Effector memory CD8-positive, alpha-beta T cell (primary cell): ENCODE data around the gene DLL1.

Experiments used
- ATAC-seq: fragments of 150-1000 bp; cut with Tn5 transposase; replicated peaks from 2 replicates; pipeline ENCODE4 v1.10.0; 2021; ENCODE audit warnings: mild to moderate bottlenecking, moderate library complexity
- DNase-seq, 3 experiments: peaks; one replicate each; pipeline ENCODE4 v3.0.0; 2021
- H3K27ac Mint-ChIP-seq, 2 donors: one replicate each; pipeline ENCODE4 v1.8.0; 2022; ENCODE audit warnings: mild to moderate bottlenecking in 2 of 2, mixed read lengths in 2 of 2, moderate library complexity in 2 of 2
- H3K27me3 Mint-ChIP-seq, 2 donors: one replicate each; pipeline ENCODE4 v1.8.0; 2022; ENCODE audit warnings: mixed read lengths in 2 of 2
- H3K36me3 Mint-ChIP-seq: one replicate; pipeline ENCODE4 v1.8.0; 2022; ENCODE audit warnings: mild to moderate bottlenecking, moderate library complexity, mixed read lengths; ENCODE audit not compliant: insufficient read depth
- H3K4me1 Mint-ChIP-seq, 2 donors: one replicate each; pipeline ENCODE4 v1.8.0; 2022; ENCODE audit warnings: low read depth in 2 of 2, mixed read lengths in 2 of 2
- H3K4me3 Mint-ChIP-seq, 2 donors: one replicate each; pipeline ENCODE4 v1.8.0; 2022; ENCODE audit warnings: mild to moderate bottlenecking in 2 of 2, mixed read lengths in 2 of 2, moderate library complexity in 2 of 2
- H3K9me3 Mint-ChIP-seq, 2 donors: one replicate each; pipeline ENCODE4 v1.8.0; 2022; ENCODE audit warnings: mixed read lengths in 2 of 2

Gene DLL1

DNA sequence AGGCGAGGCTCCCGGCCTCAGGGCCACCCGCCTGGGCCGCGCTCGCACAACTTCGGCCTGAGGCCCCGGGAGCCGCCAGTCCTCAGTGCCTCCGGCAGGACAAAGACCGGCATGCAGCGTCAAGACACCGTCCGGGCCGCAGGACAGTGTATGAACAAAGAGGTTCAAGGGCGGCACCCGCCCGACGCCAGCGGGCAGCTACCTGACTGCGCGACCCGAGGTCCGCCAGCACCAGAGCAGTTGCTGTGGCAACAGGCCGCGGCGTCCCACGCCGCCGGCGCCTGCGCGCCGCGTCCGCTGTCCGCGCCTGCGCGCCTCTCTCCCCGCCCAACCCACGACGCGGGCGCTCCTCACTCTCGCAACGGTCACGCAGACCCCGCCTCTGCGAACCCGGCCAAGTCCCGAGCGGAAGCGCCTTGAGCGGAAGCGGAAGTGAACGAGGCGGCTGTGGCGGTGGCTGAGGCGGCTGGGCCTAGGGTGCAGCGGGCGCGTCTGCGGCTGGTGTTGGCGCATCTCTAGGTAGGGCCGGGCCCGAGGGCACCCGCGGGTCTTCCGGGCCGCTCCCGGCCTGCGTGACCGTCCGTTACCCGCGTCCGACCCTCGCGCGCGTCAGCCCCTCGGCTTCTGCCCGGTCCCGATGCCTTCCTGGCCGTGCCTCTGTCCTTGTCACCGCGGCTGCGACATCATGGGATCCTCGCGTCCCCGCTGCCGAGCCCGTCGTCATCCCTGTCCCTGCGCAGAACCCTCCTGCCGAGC, 15.6 kb upstream of the DLL1 start, which contains the start of gene FAM120B:
Gene FAM120B, plus strand, starts transcription at position 435 of the 756 bp plus-strand sequence. CDS start 10,633 bp downstream, outside the sequence.
- Mint-ChIP-seq H3K27me3 (peaks cover 23 to 26% of the 10 kb centered on the region in 2 donors), H3K36me3 (peaks cover 16% of the 10 kb centered on the region), H3K27ac (peak within 1 kb of the TSS; percentile 95 to 99), H3K9me3 (no peaks in the 10 kb centered on the region), H3K4me1 (peaks cover 34 to 37% of the 10 kb centered on the region in 2 donors), H3K4me3 (peak within 1 kb of the TSS; percentile 87 to 96)
- peak; percentile 96 for ATAC-seq
- DNase-seq, result peak; percentile 93 to 96 (median 95)

DNA sequence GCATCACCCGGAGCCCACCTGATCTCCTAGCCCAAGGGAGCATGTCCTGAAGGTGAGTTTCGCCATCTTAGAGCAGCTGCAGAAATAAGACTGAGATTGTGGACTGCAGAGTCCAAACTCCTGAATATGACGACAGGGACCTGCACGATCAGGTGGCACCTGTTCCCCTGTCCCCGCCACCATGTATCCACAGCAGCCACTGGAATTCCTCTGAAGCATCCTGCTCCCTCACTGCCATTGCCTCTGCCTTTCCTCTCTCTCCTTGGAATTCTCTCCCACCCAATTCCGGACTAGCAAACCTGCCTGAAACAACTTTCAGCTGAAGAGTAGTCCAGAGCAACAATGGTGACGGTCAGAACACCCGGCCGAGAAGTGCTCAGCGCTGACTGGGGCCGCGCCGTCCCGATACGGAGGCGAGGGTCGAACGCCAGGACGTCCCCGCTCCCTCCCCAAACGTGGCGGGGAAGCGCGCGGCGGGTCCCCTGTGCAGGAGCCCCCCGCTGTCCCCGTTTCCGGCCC, 15.0 kb upstream of the DLL1 start:
- Mint-ChIP-seq H3K4me3 (peak overlapping the region; percentile 87 to 96), H3K4me1 (peaks cover 28 to 31% of the 10 kb centered on the region in 2 donors), H3K9me3 (no peaks in the 10 kb centered on the region), H3K27me3 (peaks cover 28 to 33% of the 10 kb centered on the region in 2 donors), H3K27ac (peak overlapping the region in 1 of 2 donors; percentile 99), H3K36me3 (peaks cover 16% of the 10 kb centered on the region)
- ATAC-seq (no peak), DNase-seq (no peak)

DNA sequence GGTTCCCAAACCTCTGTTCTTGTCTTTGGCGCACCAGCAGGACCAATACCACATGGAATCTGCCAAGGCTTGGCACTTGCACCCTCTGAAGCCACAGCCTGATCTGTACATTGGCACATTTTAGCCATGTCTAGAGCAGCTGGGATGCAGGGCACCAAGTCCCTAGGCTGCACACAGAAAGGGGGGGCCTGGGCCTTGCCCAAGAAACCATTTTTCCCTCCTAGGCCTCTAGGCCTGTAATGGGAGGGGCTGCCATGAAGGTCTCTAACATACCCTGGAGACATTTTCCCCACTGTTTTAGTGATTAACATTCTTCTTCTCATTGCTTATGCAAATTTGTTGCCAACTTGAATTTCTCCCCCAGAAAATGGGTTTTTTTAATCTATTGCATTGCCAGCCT, 10.3 kb upstream of the DLL1 start:
- ATAC-seq (no peak), DNase-seq (no peak)
- Mint-ChIP-seq H3K36me3 (no peaks in the 10 kb centered on the region), H3K9me3 (no peaks in the 10 kb centered on the region), H3K27ac (no peak overlapping the region), H3K4me3 (no peak overlapping the region), H3K4me1 (no peaks in the 10 kb centered on the region), H3K27me3 (peaks cover 62 to 71% of the 10 kb centered on the region in 2 donors)

DNA sequence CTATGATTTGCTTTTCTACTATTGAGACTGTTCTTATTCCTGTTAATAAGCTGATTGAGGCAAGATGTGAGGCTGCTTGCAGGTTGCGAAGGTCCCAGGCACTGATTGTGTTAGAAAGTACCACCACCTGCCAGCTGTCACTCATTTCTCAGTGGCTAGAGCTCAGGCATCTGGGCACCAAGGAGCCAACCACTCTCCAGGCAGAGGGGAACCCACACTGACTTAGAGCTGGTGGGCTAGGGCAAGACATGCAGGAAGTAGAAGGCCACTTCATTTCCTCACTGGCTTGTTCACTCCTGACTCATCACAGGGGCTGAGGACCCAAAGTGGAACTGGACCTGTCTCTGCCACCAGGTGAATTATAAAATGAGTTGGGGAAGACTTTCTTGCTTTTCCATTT, 7.8 kb upstream of the DLL1 start:
- Mint-ChIP-seq H3K27ac (no peak overlapping the region), H3K4me3 (no peak overlapping the region), H3K4me1 (peaks cover 8 to 10% of the 10 kb centered on the region in 2 donors), H3K27me3 (peaks cover 67 to 82% of the 10 kb centered on the region in 2 donors), H3K9me3 (no peaks in the 10 kb centered on the region), H3K36me3 (no peaks in the 10 kb centered on the region)
- no peak for DNase-seq
- no peak for ATAC-seq

DNA sequence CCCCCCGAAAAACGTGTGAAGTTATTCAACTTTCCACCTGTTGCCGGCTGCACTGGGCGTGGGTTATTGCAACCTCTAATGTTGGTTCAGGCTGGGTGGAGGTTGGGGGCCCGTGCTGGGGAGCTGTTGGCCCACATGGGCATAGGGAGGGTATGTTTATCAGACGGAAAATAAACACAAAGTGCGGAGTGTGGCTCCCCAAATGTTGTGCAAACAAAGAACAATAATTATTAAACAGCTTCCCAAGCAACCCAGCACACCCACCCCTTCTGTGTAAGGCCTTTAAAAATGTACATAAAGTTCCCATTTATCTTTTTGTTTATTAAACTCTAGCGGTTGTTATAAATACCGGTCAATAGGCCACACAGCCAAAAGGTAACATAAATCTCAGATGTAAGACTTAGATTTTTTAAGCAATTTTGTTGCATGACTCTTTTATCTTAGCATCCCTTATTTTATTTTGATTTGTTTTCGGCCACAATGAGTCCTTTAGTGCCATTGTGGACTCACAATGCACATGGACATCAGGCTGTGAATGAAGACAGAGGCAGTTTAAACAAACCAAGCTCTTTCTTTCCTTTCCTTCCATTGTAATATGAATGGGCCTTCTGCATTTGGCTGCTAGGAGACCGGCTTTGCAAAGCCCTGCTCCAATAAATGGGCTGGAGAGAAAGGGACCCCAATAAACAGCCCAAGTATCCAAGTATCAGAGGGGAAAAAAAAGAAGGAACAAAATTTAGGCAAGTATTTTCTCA, 6.9 kb upstream of the DLL1 start:
- Mint-ChIP-seq H3K36me3 (no peaks in the 10 kb centered on the region), H3K27me3 (peaks cover 70 to 90% of the 10 kb centered on the region in 2 donors), H3K27ac (no peak overlapping the region), H3K4me3 (peak overlapping the region in 1 of 2 donors; percentile 21), H3K4me1 (peaks cover 11 to 19% of the 10 kb centered on the region in 2 donors), H3K9me3 (no peaks in the 10 kb centered on the region)
- DNase-seq, result no peak
- ATAC-seq, result no peak

DNA sequence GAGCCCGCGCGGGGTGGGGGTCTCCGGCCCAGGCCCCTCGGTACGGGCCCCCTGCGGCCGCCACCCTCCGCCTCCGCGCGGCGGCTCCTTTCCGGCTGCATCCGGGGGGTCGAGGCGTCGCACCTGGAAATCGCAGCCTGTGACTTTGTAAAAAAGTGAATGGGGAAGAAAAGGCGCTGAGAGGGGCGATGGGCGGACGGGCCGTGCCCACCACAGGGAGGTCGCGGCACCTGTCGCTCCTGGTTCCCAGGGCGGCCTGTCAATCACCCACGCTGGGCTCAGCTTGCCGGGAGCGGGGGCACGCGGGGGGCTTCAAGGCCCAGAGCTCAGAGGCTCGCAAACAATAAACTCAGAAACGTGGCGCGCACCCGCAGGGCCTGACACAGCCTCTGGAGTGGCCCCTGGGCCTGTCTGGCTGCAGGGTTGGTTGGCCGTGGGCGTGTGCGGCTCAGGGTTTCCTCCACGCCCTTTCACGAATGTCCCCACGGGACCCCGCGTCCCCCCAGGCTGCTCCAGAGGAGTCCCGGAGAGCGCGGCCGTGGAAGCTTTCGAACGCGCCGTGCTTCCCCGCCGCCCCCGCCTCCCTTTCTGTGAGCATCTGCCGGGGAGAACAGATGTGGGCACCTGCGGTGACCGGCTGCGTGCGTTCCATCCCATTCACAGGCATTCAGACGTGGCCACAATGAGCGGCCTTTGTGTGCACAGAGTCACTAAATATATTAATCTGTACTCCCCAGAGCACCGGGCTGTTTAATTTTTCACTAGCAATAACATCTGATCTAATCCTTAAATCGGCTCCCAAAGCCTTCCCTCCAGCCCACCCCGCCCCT, 6.1 kb upstream of the DLL1 start:
- Mint-ChIP-seq H3K27me3 (peaks cover 74 to 90% of the 10 kb centered on the region in 2 donors), H3K4me3 (peak overlapping the region in 1 of 2 donors; percentile 21), H3K9me3 (no peaks in the 10 kb centered on the region), H3K36me3 (no peaks in the 10 kb centered on the region), H3K4me1 (peaks cover 19 to 26% of the 10 kb centered on the region in 2 donors), H3K27ac (no peak overlapping the region)
- ATAC-seq, result no peak
- DNase-seq, result no peak

DNA sequence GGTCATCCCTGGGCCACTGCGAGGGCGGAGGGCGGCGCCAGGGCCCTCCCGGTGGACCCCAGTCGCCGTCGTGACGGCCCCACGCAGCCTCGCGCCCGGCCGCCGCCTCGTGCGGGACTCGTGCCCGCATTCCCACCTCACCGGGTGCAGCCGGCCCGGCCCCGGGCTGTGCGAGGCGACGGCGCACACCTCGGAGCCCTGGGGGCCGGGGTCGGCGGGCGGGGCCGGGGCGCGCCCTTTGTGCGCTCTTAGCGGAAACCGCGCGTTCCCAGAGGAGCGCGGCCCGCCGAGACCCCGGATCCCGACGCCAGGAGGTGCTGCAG, 5.5 kb upstream of the DLL1 start:
- H3K27me3 Mint-ChIP-seq, result peaks cover 72 to 90% of the 10 kb centered on the region in 2 donors
- peaks cover 4% of the 10 kb centered on the region for H3K36me3 Mint-ChIP-seq
- H3K27ac Mint-ChIP-seq, result no peak overlapping the region
- peak overlapping the region; percentile 75 to 76 for H3K4me3 Mint-ChIP-seq
- DNase-seq (no peak), ATAC-seq (no peak)
- H3K4me1 Mint-ChIP-seq, result peaks cover 22 to 30% of the 10 kb centered on the region in 2 donors
- H3K9me3 Mint-ChIP-seq, result no peaks in the 10 kb centered on the region

DNA sequence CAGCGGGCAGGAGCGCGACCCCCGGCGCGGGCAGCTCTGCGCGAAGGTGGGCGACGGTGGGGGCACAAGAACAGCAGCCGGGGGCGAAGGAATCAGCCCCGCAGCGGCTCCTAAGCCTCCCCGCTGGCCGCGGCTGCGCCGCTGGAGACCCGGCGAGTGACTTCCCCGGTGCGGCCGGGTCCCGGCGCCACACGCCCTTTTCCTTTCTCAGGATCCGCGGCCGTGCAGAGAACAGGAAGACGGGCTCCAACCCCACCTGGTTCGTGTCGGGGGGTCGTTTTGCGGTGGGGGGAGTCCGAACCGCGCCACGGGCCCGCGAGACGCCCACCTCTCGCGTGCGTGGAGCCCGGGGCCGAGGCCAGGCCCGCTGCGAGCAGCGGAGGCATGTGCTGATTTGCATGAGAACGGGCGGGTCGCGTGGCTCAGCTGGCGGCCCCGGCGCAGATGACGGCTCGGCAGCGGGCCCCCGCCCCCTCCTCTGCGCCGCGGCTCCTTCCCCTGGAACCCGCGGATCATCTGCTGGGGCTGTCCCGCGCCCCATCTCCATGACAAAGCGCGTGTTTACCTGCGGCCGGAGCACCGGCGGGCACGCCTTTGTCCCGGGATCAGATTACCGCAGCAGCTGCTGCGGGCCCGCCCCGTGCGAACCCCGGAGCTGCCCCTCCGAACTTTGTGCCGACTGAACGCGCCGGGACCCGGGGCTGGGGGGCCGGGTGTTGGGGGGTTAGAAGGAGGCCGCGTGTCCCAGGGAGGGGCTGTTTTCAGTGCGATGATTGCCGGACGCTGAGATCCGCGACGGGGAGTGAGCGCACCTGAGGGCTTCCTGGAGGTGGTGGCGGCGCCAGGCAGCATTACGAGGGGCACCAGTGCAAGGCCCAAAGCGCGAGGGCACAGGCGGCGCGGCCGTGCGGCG, 4.9 kb upstream of the DLL1 start:
- H3K9me3 Mint-ChIP-seq, result no peaks in the 10 kb centered on the region
- H3K36me3 Mint-ChIP-seq, result peaks cover 4% of the 10 kb centered on the region
- H3K4me1 Mint-ChIP-seq, result peaks cover 22 to 30% of the 10 kb centered on the region in 2 donors
- no peak overlapping the region for H3K27ac Mint-ChIP-seq
- ATAC-seq (peak; percentile 60), DNase-seq (no peak)
- H3K4me3 Mint-ChIP-seq, result peak overlapping the region; percentile 75 to 76
- H3K27me3 Mint-ChIP-seq, result peaks cover 67 to 84% of the 10 kb centered on the region in 2 donors

DNA sequence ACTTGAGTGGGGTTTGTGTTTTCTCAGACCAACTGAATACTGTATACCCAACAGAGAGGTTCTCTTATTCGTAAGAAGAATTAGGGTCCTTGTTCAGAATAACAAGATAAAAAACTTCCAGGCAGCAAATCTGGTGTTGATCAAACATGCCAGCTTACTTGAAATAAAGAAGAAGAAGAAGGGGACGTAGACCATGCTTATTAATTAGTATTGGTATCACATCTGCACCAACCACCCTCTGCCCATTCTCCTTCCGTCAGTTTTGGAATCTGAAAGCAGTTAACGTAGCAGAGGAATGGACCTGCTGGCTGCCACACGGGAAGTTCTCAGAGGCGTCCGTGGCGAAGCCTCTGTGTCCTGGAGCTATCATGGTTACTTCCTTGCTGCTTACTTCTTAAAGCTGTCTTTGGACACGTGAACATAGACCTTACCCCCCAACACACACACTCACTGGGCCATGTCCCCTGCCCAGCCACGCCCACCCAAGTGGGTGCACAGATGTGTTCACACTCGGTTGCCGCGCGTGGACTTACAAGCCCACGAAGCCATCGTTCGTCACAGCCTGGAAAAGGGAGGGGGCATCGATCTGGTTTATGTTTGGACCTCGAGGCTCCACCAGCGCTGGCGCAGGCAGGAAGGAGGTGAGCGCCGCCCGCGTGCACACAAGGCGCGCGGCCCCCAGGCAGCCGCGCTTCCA, 4.1 kb upstream of the DLL1 start:
- H3K27me3 Mint-ChIP-seq, result peaks cover 65 to 84% of the 10 kb centered on the region in 2 donors
- peak; percentile 2 for ATAC-seq
- no peak for DNase-seq
- H3K9me3 Mint-ChIP-seq, result no peaks in the 10 kb centered on the region
- H3K36me3 Mint-ChIP-seq, result peaks cover 8% of the 10 kb centered on the region
- H3K4me3 Mint-ChIP-seq, result peak overlapping the region; percentile 75 to 76
- peaks cover 27 to 35% of the 10 kb centered on the region in 2 donors for H3K4me1 Mint-ChIP-seq
- H3K27ac Mint-ChIP-seq, result no peak overlapping the region

DNA sequence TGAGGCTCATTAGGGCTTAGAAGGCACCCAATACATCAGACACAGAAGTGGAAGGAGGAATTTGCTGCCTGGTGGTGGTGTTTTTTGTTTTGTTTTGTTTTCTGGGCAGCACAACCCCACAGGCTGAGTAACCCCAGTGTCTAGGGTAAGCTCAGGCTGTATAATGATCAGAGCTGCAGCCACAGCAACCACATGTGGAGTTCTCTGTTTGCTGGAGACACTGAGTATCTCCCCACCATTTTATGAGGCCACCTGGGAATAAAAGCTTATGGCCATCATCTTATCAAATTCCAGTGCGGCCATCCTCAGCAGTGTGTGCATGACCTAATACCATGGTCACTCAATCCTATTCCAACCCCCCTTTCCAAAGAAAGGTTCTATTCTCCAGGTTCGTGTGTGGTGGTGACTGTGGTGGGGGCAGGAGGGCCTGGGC, 3.4 kb upstream of the DLL1 start:
- peaks cover 8% of the 10 kb centered on the region for H3K36me3 Mint-ChIP-seq
- ATAC-seq (no peak), DNase-seq (no peak)
- peaks cover 27 to 35% of the 10 kb centered on the region in 2 donors for H3K4me1 Mint-ChIP-seq
- H3K4me3 Mint-ChIP-seq, result peak overlapping the region; percentile 75 to 76
- H3K27ac Mint-ChIP-seq, result no peak overlapping the region
- no peaks in the 10 kb centered on the region for H3K9me3 Mint-ChIP-seq
- H3K27me3 Mint-ChIP-seq, result peaks cover 60 to 80% of the 10 kb centered on the region in 2 donors

DNA sequence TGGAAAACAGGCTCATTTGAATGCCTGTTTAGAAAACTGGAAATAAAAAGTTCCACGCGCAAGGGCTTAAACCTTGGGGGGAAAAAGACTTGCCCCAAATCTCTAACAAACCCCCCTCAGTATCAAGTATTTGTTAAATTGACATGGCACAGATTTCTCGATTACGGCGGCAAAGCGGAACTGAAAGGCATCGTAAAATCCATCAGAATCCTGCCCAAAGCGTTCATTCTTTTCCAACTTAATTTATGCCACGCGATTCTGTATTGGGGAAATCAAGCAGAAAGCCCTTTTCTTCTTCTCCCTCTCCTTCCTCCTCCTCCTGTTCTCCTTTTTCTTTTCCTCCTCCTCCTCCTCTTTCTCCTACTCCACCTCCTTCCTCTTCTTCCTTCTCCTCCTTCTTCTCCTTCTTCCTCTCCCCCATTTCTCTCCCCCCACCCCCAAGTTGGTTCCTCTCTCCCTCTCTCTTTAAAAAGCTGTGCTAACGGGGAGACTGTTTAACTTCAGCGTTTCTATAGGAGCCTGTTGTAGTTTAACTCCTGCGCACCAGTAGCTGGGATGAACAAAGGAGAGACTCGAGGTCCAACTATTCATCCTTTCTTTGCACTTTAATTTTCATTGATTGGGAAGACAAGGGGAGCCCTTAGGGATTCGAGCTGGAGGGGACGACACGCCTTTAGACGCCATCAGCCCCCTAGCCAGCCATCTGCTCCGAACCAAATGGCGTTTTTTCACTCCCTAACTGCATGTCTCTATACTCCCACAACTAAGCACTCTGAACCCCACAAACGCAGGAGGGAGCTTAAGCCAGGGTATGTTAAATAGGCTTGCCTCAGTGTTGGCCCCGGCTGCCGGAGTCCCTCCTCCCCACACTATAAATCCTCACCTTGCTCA, 2.7 kb upstream of the DLL1 start:
- Mint-ChIP-seq H3K27ac (no peak overlapping the region), H3K36me3 (peaks cover 9% of the 10 kb centered on the region), H3K4me1 (peaks cover 31 to 40% of the 10 kb centered on the region in 2 donors), H3K9me3 (no peaks in the 10 kb centered on the region), H3K27me3 (peaks cover 58 to 80% of the 10 kb centered on the region in 2 donors), H3K4me3 (peak overlapping the region; percentile 5 to 97)
- no peak for ATAC-seq
- no peak for DNase-seq
